HUES6 (cell line): Measurements from ENCODE around the gene SMAD7.

Experiments
- H3K27ac ChIP-seq: 2 replicates; pipeline ENCODE4 v1.7.0; 2013; ENCODE audit warnings: low read depth, mild to moderate bottlenecking, low read length, inconsistent platforms
- H3K27me3 ChIP-seq: 2 replicates; pipeline ENCODE4 v1.6.1; 2013; ENCODE audit warnings: low read length; ENCODE audit not compliant: control insufficient read depth, insufficient read depth
- H3K36me3 ChIP-seq: 2 replicates; pipeline ENCODE4 v1.6.1; 2013; ENCODE audit warnings: low read length; ENCODE audit not compliant: control insufficient read depth, insufficient read depth
- H3K4me1 ChIP-seq: 2 replicates; pipeline ENCODE4 v1.6.1; 2013; ENCODE audit warnings: low read length; ENCODE audit not compliant: control insufficient read depth, insufficient read depth
- H3K4me3 ChIP-seq: 2 replicates; pipeline ENCODE4 v1.5.1; 2013; ENCODE audit warnings: low read depth, low read length
- H3K9ac ChIP-seq: one replicate; pipeline ENCODE4 v1.6.1; 2013; ENCODE audit warnings: mild to moderate bottlenecking, low read length
- H3K9me3 ChIP-seq: 2 replicates; pipeline ENCODE4 v1.6.1; 2013; ENCODE audit warnings: low read depth, low read length; ENCODE audit not compliant: control insufficient read depth, insufficient read depth

Gene SMAD7

GRCh38 chr18:48887905-48888772, 62.6 kb downstream of the SMAD7 start:
- Histone ChIP-seq H3K4me3 (no peak overlapping the region), H3K27me3 (peaks cover 4% of the 10 kb centered on the region; the same call in 1 of the 2 replicates), H3K9me3 (no peaks in the 10 kb centered on the region), H3K4me1 (peaks cover 25% of the 10 kb centered on the region), H3K9ac (no peak overlapping the region), H3K36me3 (no peaks in the 10 kb centered on the region), H3K27ac (no peak overlapping the region)

- H3K27me3 ChIP-seq, result peaks cover 4% of the 10 kb centered on the region; the same call in 1 of the 2 replicates
- no peak overlapping the region for H3K27ac ChIP-seq
- H3K4me1 ChIP-seq, result peaks cover 25% of the 10 kb centered on the region
- no peak overlapping the region for H3K9ac ChIP-seq
- no peaks in the 10 kb centered on the region for H3K36me3 ChIP-seq
- no peak overlapping the region for H3K4me3 ChIP-seq
- no peaks in the 10 kb centered on the region for H3K9me3 ChIP-seq
Measured at GRCh38 chr18:48887294-48887904, 63.4 kb downstream of the SMAD7 start.

GRCh38 chr18:48886520-48887293, 64.1 kb downstream of the SMAD7 start:
- H3K4me3 ChIP-seq, result no peak overlapping the region
- peaks cover 25% of the 10 kb centered on the region for H3K4me1 ChIP-seq
- no peaks in the 10 kb centered on the region for H3K9me3 ChIP-seq
- no peaks in the 10 kb centered on the region for H3K36me3 ChIP-seq
- no peak overlapping the region for H3K27ac ChIP-seq
- no peak overlapping the region for H3K9ac ChIP-seq
- peaks cover 4% of the 10 kb centered on the region; the same call in 1 of the 2 replicates for H3K27me3 ChIP-seq

- Histone ChIP-seq H3K36me3 (no peaks in the 10 kb centered on the region), H3K9me3 (no peaks in the 10 kb centered on the region), H3K27me3 (peaks cover 4% of the 10 kb centered on the region; the same call in 1 of the 2 replicates), H3K9ac (no peak overlapping the region), H3K27ac (no peak overlapping the region), H3K4me3 (no peak overlapping the region), H3K4me1 (peaks cover 25% of the 10 kb centered on the region)
Measured at GRCh38 chr18:48885924-48886400, 64.8 kb downstream of the SMAD7 start.

DNA sequence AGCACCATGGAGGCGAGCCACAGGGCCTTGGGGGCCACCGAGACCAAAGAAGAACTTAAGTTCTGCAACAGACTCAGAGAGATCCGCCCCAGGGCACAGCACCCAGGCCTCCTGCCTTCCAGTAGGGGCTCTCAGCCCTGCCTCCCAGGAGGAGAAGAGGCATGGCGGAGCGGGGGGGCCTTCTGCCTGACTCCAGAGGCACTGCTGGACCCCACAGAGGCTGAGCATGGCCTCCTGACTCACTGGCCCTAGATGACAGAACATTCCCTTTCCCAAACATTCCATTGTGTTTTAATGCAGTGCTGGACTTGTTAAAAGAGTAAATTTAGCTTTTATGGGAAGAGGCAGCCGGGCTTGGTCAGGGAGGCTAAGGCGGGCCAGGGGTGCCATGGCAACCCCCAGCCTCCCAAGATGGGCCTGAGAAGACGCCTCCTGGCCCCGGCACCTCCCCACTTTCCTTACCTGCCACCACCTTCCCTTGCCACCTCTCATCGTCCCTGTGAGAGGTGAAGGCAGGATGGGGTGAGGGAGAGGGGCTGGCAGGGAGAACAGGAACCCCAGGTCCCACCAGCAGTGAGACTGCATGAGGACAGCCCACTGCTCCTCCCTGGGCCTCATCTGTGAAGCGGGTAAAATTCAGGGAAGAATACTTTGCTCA, 65.4 kb downstream of the SMAD7 start:
- Histone ChIP-seq H3K9ac (no peak overlapping the region), H3K27ac (no peak overlapping the region), H3K27me3 (peaks cover 4% of the 10 kb centered on the region; the same call in 1 of the 2 replicates), H3K4me3 (no peak overlapping the region), H3K9me3 (no peaks in the 10 kb centered on the region), H3K36me3 (no peaks in the 10 kb centered on the region), H3K4me1 (peaks cover 23% of the 10 kb centered on the region)

DNA sequence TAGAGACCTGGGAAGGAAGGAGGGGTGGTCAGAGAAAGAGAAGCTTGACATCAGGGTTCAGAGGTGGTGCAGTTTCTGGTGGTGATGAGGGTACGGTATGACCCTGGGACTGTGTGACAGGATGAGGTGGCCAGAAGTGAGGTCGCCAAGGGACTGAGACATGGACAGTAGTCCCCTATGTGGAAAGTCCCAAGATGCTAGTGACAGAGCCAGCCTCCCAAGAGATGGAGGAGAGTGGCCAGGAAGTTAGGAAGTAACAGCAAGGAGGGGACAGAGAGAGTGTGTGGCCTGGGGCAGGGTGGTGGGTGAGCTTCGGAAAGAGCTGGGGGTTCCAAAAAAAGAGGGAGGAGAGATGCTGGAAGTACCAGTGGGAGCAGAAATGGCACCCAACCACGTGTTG, 66.0 kb downstream of the SMAD7 start:
- no peaks in the 10 kb centered on the region for H3K36me3 ChIP-seq
- H3K4me1 ChIP-seq, result peaks cover 17% of the 10 kb centered on the region
- peaks cover 4% of the 10 kb centered on the region; the same call in 1 of the 2 replicates for H3K27me3 ChIP-seq
- H3K4me3 ChIP-seq, result no peak overlapping the region
- no peak overlapping the region for H3K9ac ChIP-seq
- H3K9me3 ChIP-seq, result no peaks in the 10 kb centered on the region
- H3K27ac ChIP-seq, result no peak overlapping the region

GRCh38 chr18:48884306-48884705, 66.5 kb downstream of the SMAD7 start:
- Histone ChIP-seq H3K36me3 (no peaks in the 10 kb centered on the region), H3K27ac (no peak overlapping the region), H3K9me3 (no peaks in the 10 kb centered on the region), H3K27me3 (peaks cover 4% of the 10 kb centered on the region; the same call in 1 of the 2 replicates), H3K4me3 (no peak overlapping the region), H3K9ac (no peak overlapping the region), H3K4me1 (peaks cover 14% of the 10 kb centered on the region)

- peaks cover 4% of the 10 kb centered on the region; the same call in 1 of the 2 replicates for H3K27me3 ChIP-seq
- H3K9ac ChIP-seq, result no peak overlapping the region
- no peak overlapping the region for H3K27ac ChIP-seq
- H3K4me1 ChIP-seq, result peaks cover 12% of the 10 kb centered on the region
- no peaks in the 10 kb centered on the region for H3K9me3 ChIP-seq
- H3K4me3 ChIP-seq, result no peak overlapping the region
- H3K36me3 ChIP-seq, result no peaks in the 10 kb centered on the region
Measured at GRCh38 chr18:48882379-48882778, 68.4 kb downstream of the SMAD7 start.

DNA sequence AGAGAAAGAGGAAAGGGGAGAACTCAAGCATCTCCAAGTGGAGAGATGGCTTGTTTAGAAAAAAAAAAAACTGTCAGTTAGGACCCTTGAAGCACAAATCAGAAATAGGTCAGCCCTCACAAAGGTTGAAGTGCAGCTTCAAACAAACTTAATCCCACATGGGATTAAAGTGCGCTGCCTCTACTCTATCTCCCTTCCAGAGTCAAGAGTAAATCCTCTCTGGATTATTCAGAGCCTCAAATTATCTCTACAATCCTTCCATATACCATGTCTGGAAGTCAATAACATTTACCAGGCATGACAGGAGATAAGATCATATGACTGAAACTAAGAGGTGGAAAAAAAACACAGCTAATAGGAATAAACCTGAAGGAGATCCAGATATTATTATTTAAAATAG, 69.8 kb downstream of the SMAD7 start:
- H3K27ac ChIP-seq, result no peak overlapping the region
- H3K4me1 ChIP-seq, result peaks cover 17% of the 10 kb centered on the region
- H3K4me3 ChIP-seq, result no peak overlapping the region
- no peak overlapping the region for H3K9ac ChIP-seq
- no peaks in the 10 kb centered on the region for H3K36me3 ChIP-seq
- H3K9me3 ChIP-seq, result no peaks in the 10 kb centered on the region
- H3K27me3 ChIP-seq, result peaks cover 4% of the 10 kb centered on the region; the same call in 1 of the 2 replicates

GRCh38 chr18:48879008-48879431, 71.7 kb downstream of the SMAD7 start:
- Histone ChIP-seq H3K4me3 (no peak overlapping the region), H3K9ac (no peak overlapping the region), H3K27me3 (no peaks in the 10 kb centered on the region), H3K36me3 (no peaks in the 10 kb centered on the region), H3K27ac (no peak overlapping the region), H3K4me1 (peaks cover 21% of the 10 kb centered on the region), H3K9me3 (no peaks in the 10 kb centered on the region)
